Fibroblast of gingiva (primary cell): ENCODE results near the gene BCL2L2.

Experiments
- DNase-seq: peaks from one replicate; pipeline ENCODE4 v3.0.0-alpha.2; 2011; ENCODE audit warnings: low read depth

The BCL2L2 gene

DNA sequence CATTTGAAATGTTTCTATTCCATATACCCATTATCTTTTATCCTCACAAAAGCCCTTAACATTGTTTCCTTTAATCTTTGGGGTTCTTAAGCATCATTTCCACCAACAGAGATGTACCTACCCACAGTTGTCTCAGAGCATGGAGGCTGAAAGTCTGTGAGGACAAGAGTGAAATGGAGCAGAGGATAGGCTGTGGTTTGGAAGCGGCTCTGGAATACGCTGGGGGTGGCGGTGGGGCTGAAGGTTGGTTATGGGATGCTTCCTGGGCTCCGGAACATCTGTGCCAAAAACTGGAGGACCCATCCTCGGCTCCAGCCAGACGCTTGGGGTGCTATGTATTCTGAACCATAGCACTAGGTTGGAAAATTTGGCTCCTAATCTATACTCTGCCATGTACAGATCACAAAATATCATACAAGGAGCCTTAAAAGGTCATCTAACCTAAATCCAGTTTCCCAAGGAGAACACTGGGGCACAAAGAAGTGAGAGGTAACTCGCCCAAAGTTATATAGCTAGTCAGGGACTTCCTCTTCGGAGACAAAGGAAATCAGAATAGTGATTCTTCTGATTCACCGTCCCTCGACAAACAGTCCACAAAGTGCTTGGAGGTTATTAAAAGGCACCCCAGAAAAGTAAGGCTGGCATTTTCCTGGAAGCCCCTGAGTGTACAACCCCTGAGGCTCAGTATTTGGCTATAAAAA lies 6.5 kb upstream of the BCL2L2 start:
- DNase-seq: no peak

DNA sequence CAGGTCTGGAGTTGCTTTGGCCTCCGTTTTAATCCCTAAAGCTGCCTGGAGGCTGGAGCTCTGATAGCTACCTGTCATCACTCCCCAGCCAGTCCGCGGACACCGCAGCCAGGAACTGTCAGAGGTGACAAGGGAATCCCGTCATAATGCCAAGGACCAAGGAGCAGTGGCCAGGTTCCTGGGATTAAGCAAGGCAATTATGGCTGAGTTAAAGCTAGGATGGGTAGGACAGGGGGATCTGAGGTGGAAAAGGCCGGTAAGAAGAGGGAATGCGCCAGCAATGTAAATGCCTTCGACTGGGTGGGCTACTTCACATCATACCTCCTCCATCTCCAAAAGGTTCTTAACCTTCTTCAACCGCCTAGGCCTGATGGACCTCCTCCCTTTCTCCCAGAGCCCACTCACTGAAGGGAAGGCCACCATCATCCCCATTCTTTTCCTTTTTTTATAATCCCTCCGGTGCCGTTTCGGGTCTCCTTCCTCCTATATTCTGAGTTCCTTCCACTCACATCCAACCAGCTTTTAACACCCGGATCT lies 5.9 kb upstream of the BCL2L2 start:
- DNase-seq: no peak

GRCh38 chr14:23301288-23301968 lies 5.2 kb upstream of the BCL2L2 start:
- peak; percentile 99 for DNase-seq

DNA sequence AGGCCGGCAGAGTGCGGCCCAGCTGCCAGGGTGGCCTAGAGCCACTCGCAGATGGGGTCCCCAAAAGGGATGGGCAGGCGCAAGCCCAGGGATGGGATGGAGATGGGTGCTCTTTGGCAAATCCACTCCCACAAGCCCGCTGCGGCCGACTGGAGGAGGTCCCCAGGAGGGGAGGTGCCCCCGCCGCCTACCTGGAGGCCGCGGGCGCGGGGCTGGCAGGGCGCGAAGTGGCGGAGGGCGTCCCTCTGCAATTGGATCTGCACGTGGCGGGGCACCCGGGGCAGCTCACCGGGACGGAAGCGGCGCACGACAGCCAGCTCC lies 4.7 kb upstream of the BCL2L2 start:
- no peak for DNase-seq

GRCh38 chr14:23302290-23303225 lies 4.1 kb upstream of the BCL2L2 start, which contains the start of gene PPP1R3E:
Gene PPP1R3E, minus strand, starts transcription at chr14:23302859. Its CDS starts 283 bp downstream, at chr14:23302576.
- DNase-seq: peak; percentile 57

DNA sequence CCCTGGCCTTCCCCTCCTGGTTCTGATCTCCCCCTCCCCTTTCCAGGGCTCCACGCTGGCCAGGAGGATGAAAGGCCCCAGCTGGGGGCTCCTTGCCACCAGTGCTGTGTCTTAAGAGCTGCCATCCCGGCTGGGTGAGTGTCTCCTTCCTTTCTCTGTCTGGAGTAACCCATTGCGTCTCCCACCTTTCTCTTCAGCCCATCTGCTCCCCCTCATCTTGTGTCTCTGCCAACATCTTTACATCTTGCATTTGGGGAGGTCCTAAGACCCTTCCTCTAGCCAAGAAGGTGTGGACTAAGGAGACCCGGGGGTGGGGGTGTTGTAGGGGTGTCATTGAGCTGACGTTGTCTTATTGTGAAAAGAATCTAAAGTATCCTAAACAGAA lies 505 bp downstream of the BCL2L2 start:
- no peak for DNase-seq

- DNase-seq: no peak
Measured at GRCh38 chr14:23307687-23308644, 1.3 kb downstream of the BCL2L2 start.

DNA sequence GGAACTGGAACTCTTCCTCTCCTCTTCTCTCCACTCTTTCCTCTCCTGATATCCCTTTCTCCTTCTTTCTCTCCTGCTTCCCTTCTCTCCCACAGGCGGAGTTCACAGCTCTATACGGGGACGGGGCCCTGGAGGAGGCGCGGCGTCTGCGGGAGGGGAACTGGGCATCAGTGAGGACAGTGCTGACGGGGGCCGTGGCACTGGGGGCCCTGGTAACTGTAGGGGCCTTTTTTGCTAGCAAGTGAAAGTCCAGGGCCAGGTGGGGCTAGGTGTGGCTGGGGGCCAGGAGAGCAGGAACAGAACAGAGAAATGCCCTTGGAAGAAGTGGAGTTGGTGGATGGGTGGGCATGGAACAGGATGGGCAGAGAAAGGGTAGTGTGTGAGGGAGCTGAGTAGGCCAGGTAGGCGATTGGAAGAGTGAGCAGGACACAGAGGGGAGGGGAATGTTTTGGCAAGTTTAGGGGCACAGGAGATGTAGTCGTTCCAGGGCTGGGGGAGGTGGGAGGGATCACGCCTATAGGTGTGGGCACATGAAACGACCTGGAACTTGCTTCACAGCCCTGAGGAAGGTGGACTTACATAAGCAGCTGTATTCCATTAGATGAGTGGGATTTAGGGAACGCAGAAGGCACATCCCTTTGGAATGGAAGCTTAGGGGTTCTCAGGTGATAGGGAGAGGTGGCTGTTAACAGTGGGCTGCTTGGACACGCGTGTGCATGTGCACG lies 2.2 kb downstream of the BCL2L2 start:
- no peak for DNase-seq

GRCh38 chr14:23310546-23310945 lies 3.9 kb downstream of the BCL2L2 start:
- DNase-seq: no peak

DNA sequence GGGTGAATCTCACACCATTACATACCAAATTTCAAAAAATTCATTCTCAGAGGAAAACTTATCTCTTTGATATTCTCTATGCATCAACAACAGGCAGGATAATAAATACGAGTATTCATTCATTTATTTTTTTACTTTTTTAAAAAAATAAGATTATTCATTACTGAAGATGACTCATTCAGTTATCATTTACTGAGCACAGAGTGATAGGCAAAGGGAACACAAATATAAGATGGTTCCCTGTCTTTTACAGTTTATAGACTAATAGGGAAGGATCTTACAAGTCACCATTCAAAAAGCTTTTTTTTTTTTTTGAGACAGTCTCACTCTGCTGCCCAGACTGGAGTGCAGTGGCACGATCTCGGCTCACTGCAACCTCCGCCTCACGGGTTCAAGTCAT lies 9.7 kb downstream of the BCL2L2 start:
- no peak for DNase-seq

- no peak for DNase-seq
Measured at GRCh38 chr14:23319746-23320583, 13.3 kb downstream of the BCL2L2 start.

GRCh38 chr14:23320584-23321571 lies 14.2 kb downstream of the BCL2L2 start, which contains the start of gene PABPN1:
Gene PABPN1, plus strand, starts transcription at chr14:23321457. Its CDS starts 13 bp downstream, at chr14:23321470.
- peak; percentile 100 for DNase-seq

- peak; percentile 31 for DNase-seq
Measured at GRCh38 chr14:23321572-23322547, 15.2 kb downstream of the BCL2L2 start.

DNA sequence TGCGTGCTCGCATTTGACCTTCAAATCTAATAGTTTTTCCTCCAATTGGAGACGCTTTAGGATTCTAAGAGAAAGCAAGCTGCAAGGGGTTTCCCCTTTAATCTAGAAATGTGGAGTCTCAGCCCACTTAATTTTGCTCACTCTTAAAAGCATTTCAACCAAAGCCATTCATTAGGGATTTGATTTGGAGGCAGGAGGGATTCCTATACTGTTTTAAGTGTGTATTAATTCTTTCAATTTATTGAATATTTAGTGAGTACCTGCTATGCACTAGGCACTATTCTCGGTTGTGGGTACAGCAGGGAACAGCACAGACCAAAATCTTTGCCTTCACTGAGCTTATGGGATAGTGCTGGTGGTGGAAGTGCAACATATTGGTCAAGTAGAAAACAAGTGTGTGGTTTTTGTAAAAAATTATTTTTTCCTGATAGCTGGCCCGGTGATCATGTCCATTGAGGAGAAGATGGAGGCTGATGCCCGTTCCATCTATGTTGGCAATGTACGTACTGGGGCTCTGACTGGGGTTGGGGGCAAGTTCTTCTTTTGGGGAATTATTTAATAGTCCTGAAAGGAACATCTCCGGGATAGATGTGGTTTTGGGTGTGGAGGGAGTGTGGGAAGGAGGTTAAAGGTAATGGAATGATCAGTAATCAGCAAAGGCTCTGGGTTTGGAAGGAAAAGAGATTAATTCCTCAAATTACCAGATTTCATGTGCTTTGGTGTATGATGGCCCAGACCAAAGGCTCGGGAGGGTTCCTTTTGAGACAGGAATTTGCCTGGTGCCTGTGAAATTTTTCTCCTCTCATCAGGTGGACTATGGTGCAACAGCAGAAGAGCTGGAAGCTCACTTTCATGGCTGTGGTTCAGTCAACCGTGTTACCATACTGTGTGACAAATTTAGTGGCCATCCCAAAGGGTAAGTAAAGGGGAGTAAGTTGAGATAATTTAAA lies 16.2 kb downstream of the BCL2L2 start:
- DNase-seq: no peak

DNA sequence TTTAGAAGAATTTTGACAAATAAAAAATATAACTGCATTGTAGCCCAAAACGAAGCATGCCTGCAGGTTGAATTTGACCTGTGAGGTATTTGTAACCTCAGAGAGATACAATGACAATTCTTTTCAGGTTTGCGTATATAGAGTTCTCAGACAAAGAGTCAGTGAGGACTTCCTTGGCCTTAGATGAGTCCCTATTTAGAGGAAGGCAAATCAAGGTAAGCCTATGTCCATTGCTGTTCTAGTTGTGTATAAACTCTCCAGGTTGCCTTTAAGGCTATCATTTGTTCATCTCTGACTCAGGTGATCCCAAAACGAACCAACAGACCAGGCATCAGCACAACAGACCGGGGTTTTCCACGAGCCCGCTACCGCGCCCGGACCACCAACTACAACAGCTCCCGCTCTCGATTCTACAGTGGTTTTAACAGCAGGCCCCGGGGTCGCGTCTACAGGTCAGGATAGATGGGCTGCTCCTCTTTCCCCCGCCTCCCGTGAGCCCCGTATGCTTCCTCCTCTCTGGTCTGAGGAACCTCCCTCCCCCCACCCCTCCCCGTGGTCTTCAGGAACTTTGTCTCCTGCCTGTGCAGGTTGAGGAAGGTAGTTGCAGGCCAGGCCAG lies 17.3 kb downstream of the BCL2L2 start:
- no peak for DNase-seq
